Trophoblast cell (in vitro differentiated cells and primary cell): ENCODE results near the gene ZSWIM6.

Experiments used
- DNase-seq, 2 donors: peaks; one replicate each; pipeline ENCODE4 v3.0.0-alpha.2; 2016
- H2AFZ ChIP-seq: 2 replicates; pipeline ENCODE4 v1.6.1; 2013; ENCODE audit warnings: low read length, moderate library complexity, mild to moderate bottlenecking; ENCODE audit not compliant: insufficient read depth, poor library complexity
- H2AK5ac ChIP-seq: 2 replicates; pipeline ENCODE4 v1.6.1; 2013; ENCODE audit warnings: mild to moderate bottlenecking, low read length
- H2BK120ac ChIP-seq: 2 replicates; pipeline ENCODE4 v1.6.1; 2013; ENCODE audit warnings: low read length, mild to moderate bottlenecking, moderate library complexity; ENCODE audit not compliant: insufficient read depth, poor library complexity
- H2BK12ac ChIP-seq: 2 replicates; pipeline ENCODE4 v1.6.1; 2013; ENCODE audit warnings: mild to moderate bottlenecking, low read length, moderate library complexity
- H2BK5ac ChIP-seq: 2 replicates; pipeline ENCODE4 v1.6.1; 2013; ENCODE audit warnings: low read length, low read depth, moderate library complexity, mild to moderate bottlenecking; ENCODE audit not compliant: poor library complexity
- H3K14ac ChIP-seq: 2 replicates; pipeline ENCODE4 v1.6.1; 2013; ENCODE audit warnings: mild to moderate bottlenecking, low read length
- H3K18ac ChIP-seq: 2 replicates; pipeline ENCODE4 v1.6.1; 2013; ENCODE audit warnings: mild to moderate bottlenecking, low read length
- H3K23ac ChIP-seq: 2 replicates; pipeline ENCODE4 v1.6.1; 2013; ENCODE audit warnings: low read length
- H3K27ac ChIP-seq: 2 replicates; pipeline ENCODE4 v1.5.1; 2013; ENCODE audit warnings: low read depth, mild to moderate bottlenecking, inconsistent platforms, low read length, moderate library complexity
- H3K27me3 ChIP-seq: 2 replicates; pipeline ENCODE4 v1.6.1; 2013; ENCODE audit warnings: inconsistent platforms, mild to moderate bottlenecking, low read length, moderate library complexity; ENCODE audit not compliant: insufficient read depth
- H3K36me3 ChIP-seq, 2 experiments: 1 replicate in 1 of 2; 2 replicates in 1 of 2; pipeline ENCODE4 v1.6.1; 2013; ENCODE audit warnings: low read length in 2 of 2, mild to moderate bottlenecking in 2 of 2, moderate library complexity in 1 of 2; ENCODE audit not compliant: insufficient read depth in 2 of 2, control insufficient read depth in 1 of 2
- H3K4ac ChIP-seq: 2 replicates; pipeline ENCODE4 v1.6.1; 2013; ENCODE audit warnings: low read depth, mild to moderate bottlenecking, low read length, moderate library complexity
- H3K4me1 ChIP-seq, 2 experiments: 1 replicate in 1 of 2; 2 replicates in 1 of 2; pipeline ENCODE4 v1.6.1; 2013; ENCODE audit warnings: low read length in 2 of 2, mild to moderate bottlenecking in 2 of 2, moderate library complexity in 1 of 2; ENCODE audit not compliant: insufficient read depth in 2 of 2, control insufficient read depth in 1 of 2
- H3K4me2 ChIP-seq: 2 replicates; pipeline ENCODE4 v1.6.1; 2013; ENCODE audit warnings: inconsistent platforms, mild to moderate bottlenecking, low read length, moderate library complexity
- H3K4me3 ChIP-seq: 2 replicates; pipeline ENCODE4 v1.5.1; 2013; ENCODE audit warnings: mild to moderate bottlenecking, low read depth, low read length, inconsistent platforms
- H3K79me1 ChIP-seq: one replicate; pipeline ENCODE4 v1.6.1; 2013; ENCODE audit warnings: low read length
- H3K79me2 ChIP-seq: 2 replicates; pipeline ENCODE4 v1.6.1; 2013; ENCODE audit warnings: low read length, mild to moderate bottlenecking; ENCODE audit not compliant: control insufficient read depth, insufficient read depth, poor library complexity
- H3K9ac ChIP-seq: 2 replicates; pipeline ENCODE4 v1.6.1; 2013; ENCODE audit warnings: mild to moderate bottlenecking, low read length
- H3K9me3 ChIP-seq: 2 replicates; pipeline ENCODE4 v1.6.1; 2013; ENCODE audit warnings: low read depth, mild to moderate bottlenecking, control low read depth, inconsistent platforms, low read length; ENCODE audit not compliant: insufficient read depth
- H4K12ac ChIP-seq: 2 replicates; pipeline ENCODE4 v1.6.1; 2013; ENCODE audit warnings: low read depth, mild to moderate bottlenecking, low read length, moderate library complexity
- H4K8ac ChIP-seq: 2 replicates; pipeline ENCODE4 v1.6.1; 2013; ENCODE audit warnings: low read depth, mild to moderate bottlenecking, low read length, moderate library complexity
- H4K91ac ChIP-seq: one replicate; pipeline ENCODE4 v1.6.1; 2013; ENCODE audit warnings: low read depth, mild to moderate bottlenecking, low read length, moderate library complexity
- WGBS: extraction: QIAGEN DNeasy Blood & Tissue Kit; methylation state at CpG from one replicate; pipeline ENCODE4 v1.1.7; 2013; ENCODE audit warnings: missing lambda C conversion rate; ENCODE audit not compliant: insufficient read length, insufficient coverage; ENCODE audit errors: extremely low coverage; 5-methylcytosine and 5-hydroxymethylcytosine counted together

Gene ZSWIM6

DNA sequence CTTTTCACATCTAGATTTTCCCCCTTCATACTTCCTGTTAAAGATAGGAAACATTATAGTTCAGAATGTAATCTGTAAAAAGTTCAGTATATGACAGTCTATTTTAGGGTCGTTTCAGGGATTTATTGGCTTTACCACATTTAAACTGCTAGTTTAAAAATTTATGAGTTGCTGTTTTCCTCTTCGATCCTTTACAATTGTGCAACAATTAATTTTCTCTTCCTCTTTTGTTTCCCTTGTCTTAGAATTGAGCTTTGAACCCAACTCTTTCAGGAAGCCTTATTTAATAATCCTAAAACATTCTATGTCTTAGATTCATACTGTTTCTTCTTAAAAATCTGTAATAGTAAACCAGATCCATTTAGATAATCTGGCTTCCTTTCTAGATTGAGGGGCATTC lies 16.4 kb downstream of the ZSWIM6 start:
- H3K4me1 ChIP-seq: no peaks in the 10 kb centered on the region
- no peak overlapping the region for H2BK120ac ChIP-seq
- no peaks in the 10 kb centered on the region for H3K79me1 ChIP-seq
- DNase-seq: no peak
- no peak overlapping the region for H3K4ac ChIP-seq
- H2AFZ ChIP-seq: no peak overlapping the region
- no peak overlapping the region for H3K27ac ChIP-seq
- no peak overlapping the region for H4K8ac ChIP-seq
- no peak overlapping the region for H3K4me2 ChIP-seq
- H4K12ac ChIP-seq: no peak overlapping the region
- no peaks in the 10 kb centered on the region for H3K27me3 ChIP-seq
- H4K91ac ChIP-seq: no peak overlapping the region
- H3K14ac ChIP-seq: no peak overlapping the region
- no peak overlapping the region for H3K9ac ChIP-seq
- H2BK5ac ChIP-seq: no peak overlapping the region
- no peak overlapping the region for H2BK12ac ChIP-seq
- H3K79me2 ChIP-seq: no peaks in the 10 kb centered on the region
- no CpG with 5 or more reads among the region's 2 CpGs for WGBS
- no peaks in the 10 kb centered on the region for H3K36me3 ChIP-seq
- H3K18ac ChIP-seq: no peak overlapping the region
- H3K9me3 ChIP-seq: no peaks in the 10 kb centered on the region
- H2AK5ac ChIP-seq: no peak overlapping the region
- no peak overlapping the region for H3K23ac ChIP-seq
- no peak overlapping the region for H3K4me3 ChIP-seq

DNA sequence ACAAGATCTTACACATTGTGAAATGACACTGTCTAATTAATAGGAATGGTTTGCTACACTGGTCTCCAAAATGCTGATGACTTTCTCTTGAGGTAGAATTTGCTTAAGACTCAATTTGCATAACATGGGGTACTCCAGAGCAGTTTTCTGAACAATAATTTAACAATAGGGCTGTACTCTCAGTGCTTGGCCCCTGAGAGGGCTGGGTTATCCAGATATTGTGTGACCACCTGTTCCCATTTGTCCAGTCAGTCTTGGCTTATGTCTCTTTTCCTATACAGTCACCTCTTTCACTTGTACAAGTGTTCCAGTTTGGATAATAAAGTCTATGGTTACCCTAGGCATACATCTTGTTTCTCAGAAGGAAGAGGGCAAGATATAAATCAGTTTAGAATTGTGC lies 17.9 kb downstream of the ZSWIM6 start:
- no peak overlapping the region for H3K4ac ChIP-seq
- H3K18ac ChIP-seq: no peak overlapping the region
- no peak overlapping the region for H3K27ac ChIP-seq
- H3K36me3 ChIP-seq: no peaks in the 10 kb centered on the region
- H4K12ac ChIP-seq: no peak overlapping the region
- H3K27me3 ChIP-seq: no peaks in the 10 kb centered on the region
- H3K9ac ChIP-seq: no peak overlapping the region
- H4K8ac ChIP-seq: no peak overlapping the region
- no peak overlapping the region for H2BK120ac ChIP-seq
- no peak overlapping the region for H2AFZ ChIP-seq
- DNase-seq: no peak
- H2AK5ac ChIP-seq: no peak overlapping the region
- no peaks in the 10 kb centered on the region for H3K79me1 ChIP-seq
- no peaks in the 10 kb centered on the region for H3K9me3 ChIP-seq
- no peak overlapping the region for H2BK12ac ChIP-seq
- H3K14ac ChIP-seq: no peak overlapping the region
- H3K4me3 ChIP-seq: no peak overlapping the region
- H3K4me2 ChIP-seq: no peak overlapping the region
- H4K91ac ChIP-seq: no peak overlapping the region
- no peak overlapping the region for H3K23ac ChIP-seq
- H3K4me1 ChIP-seq: no peaks in the 10 kb centered on the region
- H2BK5ac ChIP-seq: no peak overlapping the region
- H3K79me2 ChIP-seq: no peaks in the 10 kb centered on the region

DNA sequence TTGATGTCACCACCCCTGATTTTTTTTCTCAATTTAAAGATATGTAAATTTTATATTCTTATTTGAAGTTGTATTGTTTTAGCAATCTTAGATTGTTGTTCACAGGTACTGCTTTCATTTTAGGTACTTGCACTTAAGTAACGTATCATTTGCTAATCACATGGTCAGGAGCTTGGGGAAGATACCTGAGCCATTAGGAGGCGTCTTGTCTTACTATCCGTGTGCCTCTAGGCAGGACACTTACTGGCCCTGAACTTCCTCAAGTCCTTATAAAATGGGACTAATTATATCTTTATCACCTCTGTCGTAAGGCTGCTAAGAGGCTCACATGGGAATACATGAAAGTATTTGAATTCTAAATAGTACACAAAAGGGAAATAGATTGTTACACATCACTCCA lies 18.5 kb downstream of the ZSWIM6 start:
- no peak overlapping the region for H3K27ac ChIP-seq
- no peak overlapping the region for H4K8ac ChIP-seq
- WGBS: no CpG with 5 or more reads among the region's 4 CpGs
- no peak overlapping the region for H3K9ac ChIP-seq
- no peak overlapping the region for H3K14ac ChIP-seq
- no peaks in the 10 kb centered on the region for H3K9me3 ChIP-seq
- no peaks in the 10 kb centered on the region for H3K79me1 ChIP-seq
- H2AFZ ChIP-seq: no peak overlapping the region
- H2BK12ac ChIP-seq: no peak overlapping the region
- H4K12ac ChIP-seq: no peak overlapping the region
- H2BK120ac ChIP-seq: no peak overlapping the region
- H3K4me3 ChIP-seq: no peak overlapping the region
- H3K27me3 ChIP-seq: no peaks in the 10 kb centered on the region
- H2AK5ac ChIP-seq: no peak overlapping the region
- no peak overlapping the region for H3K4me2 ChIP-seq
- no peak for DNase-seq
- no peak overlapping the region for H4K91ac ChIP-seq
- H3K36me3 ChIP-seq: no peaks in the 10 kb centered on the region
- no peak overlapping the region for H3K23ac ChIP-seq
- H3K4ac ChIP-seq: no peak overlapping the region
- H3K79me2 ChIP-seq: no peaks in the 10 kb centered on the region
- no peak overlapping the region for H3K18ac ChIP-seq
- H3K4me1 ChIP-seq: no peaks in the 10 kb centered on the region
- no peak overlapping the region for H2BK5ac ChIP-seq

DNA sequence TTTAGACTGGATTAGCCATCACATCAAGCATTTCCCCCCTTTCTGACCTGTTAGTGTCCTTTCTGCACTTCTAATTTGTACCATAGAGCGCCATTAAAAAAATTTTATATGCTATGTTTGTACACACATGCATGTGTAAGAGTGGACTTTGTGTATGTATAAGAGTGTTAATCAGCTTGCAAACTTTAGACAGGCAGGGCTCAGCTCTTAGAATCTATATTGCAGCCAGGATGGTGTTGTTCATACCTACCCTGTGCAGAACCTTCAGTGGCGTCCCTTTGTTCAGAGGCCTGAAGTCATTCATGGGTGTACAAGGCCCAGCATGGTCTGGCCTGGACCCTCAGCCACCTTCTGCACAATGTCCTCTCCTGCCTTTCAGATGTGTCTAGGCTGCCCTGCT lies 19.7 kb downstream of the ZSWIM6 start:
- no CpG with 5 or more reads among the region's 2 CpGs for WGBS

DNA sequence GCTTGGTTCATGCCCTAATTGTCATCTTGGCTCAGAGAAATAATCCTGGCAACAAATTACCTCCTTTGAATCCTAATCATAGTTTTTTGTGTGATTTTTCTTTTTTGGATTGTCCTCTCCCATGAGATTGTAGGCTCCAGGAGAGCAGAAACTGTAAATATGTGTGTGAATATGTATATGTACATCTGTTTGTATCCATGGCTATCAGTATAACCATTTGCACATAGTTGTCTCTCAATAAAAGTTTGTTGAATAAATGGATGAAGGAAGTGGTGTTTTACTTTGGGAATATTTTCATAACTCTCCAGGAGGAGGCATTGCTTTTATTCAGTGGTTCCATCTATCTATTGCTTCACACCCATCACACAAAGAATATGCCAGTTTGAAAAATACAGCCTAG lies 20.1 kb downstream of the ZSWIM6 start:
- Histone ChIP-seq H3K23ac (no peak overlapping the region), H2AK5ac (no peak overlapping the region), H3K9me3 (no peaks in the 10 kb centered on the region), H2BK5ac (no peak overlapping the region), H2BK120ac (no peak overlapping the region), H3K27ac (no peak overlapping the region), H3K4me3 (no peak overlapping the region), H3K9ac (no peak overlapping the region), H3K79me2 (no peaks in the 10 kb centered on the region), H2BK12ac (no peak overlapping the region), H3K27me3 (no peaks in the 10 kb centered on the region), H3K14ac (no peak overlapping the region), H3K4me2 (no peak overlapping the region), H3K18ac (no peak overlapping the region), H2AFZ (no peak overlapping the region), H3K4ac (no peak overlapping the region), H3K79me1 (no peaks in the 10 kb centered on the region), H4K12ac (no peak overlapping the region), H3K4me1 (peaks cover 0 to under 1% of the 10 kb centered on the region in 2 experiments), H3K36me3 (peaks cover 0 to under 1% of the 10 kb centered on the region in 2 experiments), H4K91ac (no peak overlapping the region), H4K8ac (no peak overlapping the region)
- no peak for DNase-seq

More for the DNA sequence above, 19.7 kb downstream of the ZSWIM6 start:
- Histone ChIP-seq H3K4me3 (no peak overlapping the region), H3K79me2 (no peaks in the 10 kb centered on the region), H3K23ac (no peak overlapping the region), H2BK120ac (no peak overlapping the region), H3K9me3 (no peaks in the 10 kb centered on the region), H2AFZ (no peak overlapping the region), H3K4me1 (no peaks in the 10 kb centered on the region), H3K27me3 (no peaks in the 10 kb centered on the region), H2BK5ac (no peak overlapping the region), H4K12ac (no peak overlapping the region), H3K27ac (no peak overlapping the region), H3K14ac (no peak overlapping the region), H3K4ac (no peak overlapping the region), H3K79me1 (no peaks in the 10 kb centered on the region), H3K4me2 (no peak overlapping the region), H2AK5ac (no peak overlapping the region), H3K9ac (no peak overlapping the region), H3K18ac (no peak overlapping the region), H3K36me3 (no peaks in the 10 kb centered on the region), H4K8ac (no peak overlapping the region), H4K91ac (no peak overlapping the region), H2BK12ac (no peak overlapping the region)
- DNase-seq: no peak
